ENCODE results near the gene EXOC2.

DNA sequence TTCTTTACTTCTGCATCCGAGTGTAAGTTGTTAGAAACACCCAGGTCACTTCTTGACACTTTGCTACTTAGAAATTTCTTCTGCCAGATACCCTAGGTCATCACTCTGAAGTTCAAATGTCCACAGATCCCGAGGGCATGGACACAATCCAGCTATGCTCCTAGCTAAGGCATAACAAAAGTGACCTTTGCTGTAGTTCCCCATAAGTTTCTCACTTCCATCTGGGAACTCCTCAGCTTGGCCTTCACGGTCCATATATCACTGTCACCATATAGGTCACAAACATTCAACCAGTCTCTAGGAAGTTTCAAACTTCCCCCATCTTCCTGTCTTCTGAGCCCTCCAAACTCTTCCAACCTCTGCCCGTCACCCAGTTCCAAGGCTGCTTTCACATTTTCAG lies 236.1 kb downstream of the EXOC2 start:
- TF ChIP-seq, protein P1, sequence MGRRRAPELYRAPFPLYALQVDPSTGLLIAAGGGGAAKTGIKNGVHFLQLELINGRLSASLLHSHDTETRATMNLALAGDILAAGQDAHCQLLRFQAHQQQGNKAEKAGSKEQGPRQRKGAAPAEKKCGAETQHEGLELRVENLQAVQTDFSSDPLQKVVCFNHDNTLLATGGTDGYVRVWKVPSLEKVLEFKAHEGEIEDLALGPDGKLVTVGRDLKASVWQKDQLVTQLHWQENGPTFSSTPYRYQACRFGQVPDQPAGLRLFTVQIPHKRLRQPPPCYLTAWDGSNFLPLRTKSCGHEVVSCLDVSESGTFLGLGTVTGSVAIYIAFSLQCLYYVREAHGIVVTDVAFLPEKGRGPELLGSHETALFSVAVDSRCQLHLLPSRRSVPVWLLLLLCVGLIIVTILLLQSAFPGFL (CRISPR knock-in tag; IDR thresholded peaks at IDR 0.05; ENCODE audit: borderline replicate concordance), result no peak
- TF ChIP-seq RELA (CRISPR knock-in tag; IDR thresholded peaks at IDR 0.05; ENCODE audit: borderline replicate concordance), result no peak
- TF ChIP-seq, protein P2, sequence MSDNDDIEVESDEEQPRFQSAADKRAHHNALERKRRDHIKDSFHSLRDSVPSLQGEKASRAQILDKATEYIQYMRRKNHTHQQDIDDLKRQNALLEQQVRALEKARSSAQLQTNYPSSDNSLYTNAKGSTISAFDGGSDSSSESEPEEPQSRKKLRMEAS (CRISPR knock-in tag; IDR thresholded peaks at IDR 0.05), result no peak
- TF ChIP-seq, protein P3, sequence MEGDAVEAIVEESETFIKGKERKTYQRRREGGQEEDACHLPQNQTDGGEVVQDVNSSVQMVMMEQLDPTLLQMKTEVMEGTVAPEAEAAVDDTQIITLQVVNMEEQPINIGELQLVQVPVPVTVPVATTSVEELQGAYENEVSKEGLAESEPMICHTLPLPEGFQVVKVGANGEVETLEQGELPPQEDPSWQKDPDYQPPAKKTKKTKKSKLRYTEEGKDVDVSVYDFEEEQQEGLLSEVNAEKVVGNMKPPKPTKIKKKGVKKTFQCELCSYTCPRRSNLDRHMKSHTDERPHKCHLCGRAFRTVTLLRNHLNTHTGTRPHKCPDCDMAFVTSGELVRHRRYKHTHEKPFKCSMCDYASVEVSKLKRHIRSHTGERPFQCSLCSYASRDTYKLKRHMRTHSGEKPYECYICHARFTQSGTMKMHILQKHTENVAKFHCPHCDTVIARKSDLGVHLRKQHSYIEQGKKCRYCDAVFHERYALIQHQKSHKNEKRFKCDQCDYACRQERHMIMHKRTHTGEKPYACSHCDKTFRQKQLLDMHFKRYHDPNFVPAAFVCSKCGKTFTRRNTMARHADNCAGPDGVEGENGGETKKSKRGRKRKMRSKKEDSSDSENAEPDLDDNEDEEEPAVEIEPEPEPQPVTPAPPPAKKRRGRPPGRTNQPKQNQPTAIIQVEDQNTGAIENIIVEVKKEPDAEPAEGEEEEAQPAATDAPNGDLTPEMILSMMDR (IDR thresholded peaks at IDR 0.05), result no peak
- no peak for TF ChIP-seq HMGA2 (CRISPR knock-in tag; IDR thresholded peaks at IDR 0.05)
- TF ChIP-seq ELF4 (CRISPR knock-in tag; IDR thresholded peaks at IDR 0.05; ENCODE audit: low read depth), result no peak
- TF ChIP-seq, protein P4, sequence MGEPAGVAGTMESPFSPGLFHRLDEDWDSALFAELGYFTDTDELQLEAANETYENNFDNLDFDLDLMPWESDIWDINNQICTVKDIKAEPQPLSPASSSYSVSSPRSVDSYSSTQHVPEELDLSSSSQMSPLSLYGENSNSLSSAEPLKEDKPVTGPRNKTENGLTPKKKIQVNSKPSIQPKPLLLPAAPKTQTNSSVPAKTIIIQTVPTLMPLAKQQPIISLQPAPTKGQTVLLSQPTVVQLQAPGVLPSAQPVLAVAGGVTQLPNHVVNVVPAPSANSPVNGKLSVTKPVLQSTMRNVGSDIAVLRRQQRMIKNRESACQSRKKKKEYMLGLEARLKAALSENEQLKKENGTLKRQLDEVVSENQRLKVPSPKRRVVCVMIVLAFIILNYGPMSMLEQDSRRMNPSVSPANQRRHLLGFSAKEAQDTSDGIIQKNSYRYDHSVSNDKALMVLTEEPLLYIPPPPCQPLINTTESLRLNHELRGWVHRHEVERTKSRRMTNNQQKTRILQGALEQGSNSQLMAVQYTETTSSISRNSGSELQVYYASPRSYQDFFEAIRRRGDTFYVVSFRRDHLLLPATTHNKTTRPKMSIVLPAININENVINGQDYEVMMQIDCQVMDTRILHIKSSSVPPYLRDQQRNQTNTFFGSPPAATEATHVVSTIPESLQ (CRISPR knock-in tag; IDR thresholded peaks at IDR 0.05), result no peak

Data from WTC11 (cell line).